Prostate gland (tissue), 2 donors: ENCODE results near the gene CCDC27.

ENCODE experiments used
- CTCF ChIP-seq, 4 experiments: fragments of 200-600 bp in 2 of 4; fragments of 450-650 bp in 2 of 4; sonication (generic) in 2 of 4; IDR thresholded peaks; 1 replicate in 3 of 4; 2 replicates in 1 of 4; pipeline ENCODE4 v1.5.1; 2016 to 2019; ENCODE audit warnings: antibody characterized with exemption in 4 of 4, mild to moderate bottlenecking in 2 of 4, moderate library complexity in 2 of 4
- POLR2A ChIP-seq: fragments of 450-650 bp; IDR thresholded peaks from one replicate; pipeline ENCODE4 v1.6.1; 2016; ENCODE audit warnings: antibody characterized with exemption, mild to moderate bottlenecking
- POLR2AphosphoS5 ChIP-seq: sonication (generic); formaldehyde crosslinking; IDR thresholded peaks from one replicate; pipeline ENCODE4 v1.6.1; 2017; ENCODE audit warnings: antibody characterized with exemption

- TF ChIP-seq CTCF (IDR thresholded peaks at IDR 0.05): no peak
- no peak for TF ChIP-seq POLR2AphosphoS5
- TF ChIP-seq POLR2A: no peak
These were observed 29.4 kb upstream of the CCDC27 start for GRCh38 chr1:3722846-3723245.
